G401 (cell line): Measurements from ENCODE around the gene PNPLA4. TPM values are rescaled to one million over a fixed set of nuclear protein-coding genes. Genes with fewer than 3 reads are reported as not detected.

Experiments used
- DNase-seq: peaks from one replicate; pipeline ENCODE4 v3.0.0-alpha.2; 2015; ENCODE audit warnings: low spot score
- in situ Hi-C: cut with HindIII; loops from 2 replicates; pipeline ENCODE4 v1.10.0; 2016; ENCODE audit warnings: low sequenced_read_pairs, mixed read lengths
- total RNA-seq: library from RNA; depleted of rRNA; stranded (reverse); fragments of >200 nt; shearing (Covaris generic); gene quantifications from 2 replicates; pipeline ENCODE4 v1.2.3, GENCODE V29; 2014; rRNA removed

The PNPLA4 gene
- total RNA-seq = 37.0 and 46.6 TPM in 2 replicates

- peak; percentile 75 for DNase-seq
- in situ Hi-C loops = no loop called here
Measured at GRCh38 chrX:7927259-7928167, at the start of gene PNPLA4. PNPLA4 (minus strand) TSS chrX:7927413; CDS start chrX:7926119, 1,294 bp downstream.

- in situ Hi-C loops = no loop called here
- DNase-seq = no peak
Measured at GRCh38 chrX:7972586-7972985, 45.4 kb upstream of the PNPLA4 start.

DNA sequence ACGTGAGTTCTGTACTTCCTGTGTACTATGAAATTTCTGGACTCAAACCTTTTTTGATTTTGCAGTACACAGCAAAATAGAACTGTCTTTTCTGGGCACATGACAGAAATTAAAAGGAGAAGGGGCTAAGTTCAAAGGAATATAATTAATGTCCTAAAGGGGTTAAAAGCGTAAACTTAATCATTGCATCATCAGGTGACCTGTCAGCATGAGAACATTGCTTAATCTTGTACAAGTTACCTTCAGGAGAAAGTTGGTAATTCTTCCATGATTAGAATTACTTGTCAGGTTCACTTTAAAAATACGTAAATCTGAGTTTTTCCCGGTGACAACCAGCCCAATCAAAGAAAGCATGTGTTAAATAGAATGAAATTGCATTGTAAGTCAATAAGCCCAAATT, 43.2 kb upstream of the PNPLA4 start:
- in situ Hi-C loops = no loop called here
- DNase-seq = no peak

DNA sequence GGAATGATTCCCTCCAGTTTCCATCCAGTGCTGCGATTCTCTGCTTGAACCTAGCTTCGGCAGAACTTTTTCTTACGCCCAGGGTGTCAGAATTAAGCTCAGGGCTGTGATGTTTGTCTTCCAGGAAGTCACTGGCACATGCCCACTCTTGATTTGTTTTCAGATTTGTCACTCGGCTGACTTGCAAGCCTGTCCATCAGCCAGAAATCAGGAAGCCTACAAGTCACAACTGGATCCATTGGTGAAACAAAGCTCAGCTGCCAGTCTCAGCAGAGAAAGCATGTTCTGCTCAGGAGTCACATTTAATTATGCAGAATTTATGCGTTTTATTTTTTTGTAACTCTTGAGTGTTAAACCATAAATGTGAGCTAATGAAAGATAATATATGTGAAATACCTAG, 38.2 kb upstream of the PNPLA4 start:
- DNase-seq = no peak
- in situ Hi-C loops = no loop called here

GRCh38 chrX:7960246-7960645, 33.0 kb upstream of the PNPLA4 start:
- in situ Hi-C loops = no loop called here
- no peak for DNase-seq

DNA sequence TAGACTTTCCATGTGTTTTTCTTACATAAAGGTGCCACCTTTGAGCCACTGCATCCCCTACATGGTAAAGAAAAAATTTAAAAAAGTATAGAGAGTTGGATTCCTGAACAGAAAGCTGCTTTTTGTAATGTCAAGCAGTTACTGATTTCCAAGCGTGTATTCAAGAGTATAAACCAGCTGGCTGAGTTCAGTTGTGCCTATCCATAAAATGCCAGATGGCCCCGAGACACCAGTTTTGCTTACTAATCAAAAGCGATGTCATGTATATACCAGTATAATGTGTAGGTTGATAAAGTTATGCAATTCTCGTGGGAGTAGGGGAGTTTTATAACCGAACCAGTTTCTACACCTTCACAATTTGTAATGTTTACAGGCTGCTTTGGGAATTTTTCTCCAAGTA, 26.2 kb upstream of the PNPLA4 start:
- DNase-seq = no peak
- in situ Hi-C loops = no loop called here

DNA sequence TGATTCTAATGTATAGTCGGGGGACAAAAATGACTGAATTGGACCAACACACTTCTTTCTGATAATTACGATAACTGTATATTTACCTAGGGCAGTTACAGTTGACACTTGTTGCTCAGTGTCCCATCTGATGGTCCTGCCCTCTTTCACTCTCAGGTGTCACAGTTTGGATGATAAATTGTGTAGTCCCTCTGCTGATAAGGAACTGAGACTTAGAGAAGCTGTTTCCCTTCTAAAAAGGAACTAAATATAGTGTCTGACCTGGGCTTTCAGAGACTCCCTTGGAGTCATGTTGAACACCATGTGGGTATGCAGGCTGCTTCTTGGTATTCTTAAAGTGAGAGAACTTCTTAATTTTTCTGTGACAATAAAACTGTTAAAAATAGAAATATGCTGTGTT, 23.7 kb upstream of the PNPLA4 start:
- in situ Hi-C loops = no loop called here
- no peak for DNase-seq

DNA sequence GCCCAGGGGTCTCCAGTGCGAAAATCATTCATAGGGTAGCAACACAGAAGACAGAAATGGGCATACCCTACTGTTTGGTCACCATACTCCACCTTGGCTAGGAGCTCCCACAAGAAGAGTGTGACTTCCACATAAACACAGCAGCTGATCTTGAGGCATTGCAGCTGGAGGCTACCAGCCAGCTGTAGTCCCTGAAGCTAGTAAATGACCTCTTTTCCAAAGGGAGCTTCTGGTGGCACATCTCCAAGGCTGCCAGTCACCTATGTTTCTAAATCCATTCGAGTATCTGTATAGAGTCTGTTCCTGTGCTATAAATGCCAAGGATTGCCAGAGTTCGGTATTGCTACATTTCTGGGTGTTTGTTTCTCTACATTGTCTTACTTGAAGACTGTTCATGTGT, 21.3 kb upstream of the PNPLA4 start:
- in situ Hi-C loops = no loop called here
- DNase-seq = no peak

DNA sequence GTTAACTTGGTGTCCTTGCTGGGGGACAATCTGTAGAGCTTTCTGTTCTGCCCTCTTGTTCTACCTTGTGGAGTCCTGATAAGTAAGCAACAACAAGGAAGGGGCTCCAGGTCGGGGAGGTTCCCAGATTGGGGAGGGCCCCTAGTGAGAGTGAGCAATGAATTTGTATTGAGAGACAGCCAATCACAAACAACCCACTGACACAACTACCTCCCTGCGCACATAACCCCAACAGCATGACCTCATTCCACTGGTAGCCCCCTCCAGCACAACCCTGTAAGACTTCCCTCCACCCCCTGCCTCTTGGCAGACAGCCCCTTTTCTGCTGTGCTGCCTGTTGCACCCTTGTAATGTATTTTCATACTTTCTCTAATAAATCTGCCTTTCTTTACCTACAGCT, 19.7 kb upstream of the PNPLA4 start:
- DNase-seq = no peak
- in situ Hi-C loops = no loop called here

DNA sequence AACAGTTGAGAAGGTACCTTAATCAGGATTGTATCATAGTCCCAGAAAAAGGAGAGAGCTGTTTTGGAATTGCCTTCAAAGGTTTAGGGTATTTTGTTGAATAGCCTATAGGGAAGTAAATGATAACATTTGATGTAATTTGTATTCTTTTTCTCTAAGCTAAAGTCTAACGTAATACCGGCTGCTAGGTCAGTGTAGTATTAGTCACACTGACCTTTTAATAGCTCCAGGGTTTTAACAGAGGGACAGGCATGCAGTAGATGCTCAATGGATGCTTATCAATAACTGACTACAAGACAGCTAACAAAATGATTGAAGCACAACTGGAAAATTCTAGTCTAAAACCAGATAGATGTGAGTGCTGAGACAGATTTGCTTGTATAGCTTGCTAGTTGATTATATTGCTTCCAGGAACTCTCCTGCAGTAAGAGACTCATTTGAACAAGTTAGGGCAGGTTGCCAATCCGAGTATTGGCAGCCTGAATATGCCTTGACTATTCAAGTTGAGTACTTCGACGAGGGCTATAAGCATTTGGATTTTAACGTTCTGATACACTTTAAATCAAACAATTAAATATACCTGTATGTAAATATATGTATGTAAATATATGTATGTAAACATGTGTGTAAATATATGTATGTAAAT, 16.5 kb upstream of the PNPLA4 start:
- in situ Hi-C loops = no loop called here
- no peak for DNase-seq

- in situ Hi-C loops = no loop called here
- DNase-seq = peak; percentile 37
Measured at GRCh38 chrX:7941390-7942042, 14.3 kb upstream of the PNPLA4 start.

- DNase-seq = no peak
Measured at GRCh38 chrX:7934026-7934425, 6.8 kb upstream of the PNPLA4 start.

GRCh38 chrX:7926914-7927258, 327 bp downstream of the PNPLA4 start:
- in situ Hi-C loops = no loop called here
- no peak for DNase-seq

More at GRCh38 chrX:7934026-7934425, 6.8 kb upstream of the PNPLA4 start:
- in situ Hi-C loops = no loop called here

GRCh38 chrX:7926501-7926900, 712 bp downstream of the PNPLA4 start:
- no peak for DNase-seq
- in situ Hi-C loops = no loop called here

DNA sequence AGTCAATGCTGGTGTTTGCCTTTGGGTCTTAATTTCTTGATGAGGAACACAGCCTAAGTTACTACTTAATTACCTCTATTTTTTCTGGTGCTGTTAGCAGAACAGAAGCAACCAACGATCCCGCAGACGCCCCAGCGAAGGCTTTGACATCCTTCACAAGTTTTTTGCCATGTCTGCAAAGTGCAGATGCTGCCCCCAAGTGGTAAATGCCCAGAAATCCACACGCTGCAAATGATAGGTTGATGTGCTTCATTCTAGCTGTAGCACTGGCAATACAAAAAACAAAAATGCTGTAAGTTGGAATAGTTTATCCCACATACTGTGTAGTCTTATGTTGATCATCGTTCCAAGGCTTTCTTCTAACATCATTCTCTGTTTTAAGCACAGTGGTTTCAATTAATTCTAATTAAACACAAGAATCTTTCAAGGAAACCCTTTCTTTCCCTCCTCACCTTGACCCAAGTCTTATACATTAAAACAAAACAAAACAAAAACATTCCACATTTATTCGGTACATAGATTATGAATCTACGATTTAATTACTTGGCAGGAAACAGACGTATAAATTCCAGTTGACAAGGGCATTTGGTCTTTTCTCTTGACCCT, 1.2 kb downstream of the PNPLA4 start:
- DNase-seq = peak; percentile 56
- in situ Hi-C loops = no loop called here

DNA sequence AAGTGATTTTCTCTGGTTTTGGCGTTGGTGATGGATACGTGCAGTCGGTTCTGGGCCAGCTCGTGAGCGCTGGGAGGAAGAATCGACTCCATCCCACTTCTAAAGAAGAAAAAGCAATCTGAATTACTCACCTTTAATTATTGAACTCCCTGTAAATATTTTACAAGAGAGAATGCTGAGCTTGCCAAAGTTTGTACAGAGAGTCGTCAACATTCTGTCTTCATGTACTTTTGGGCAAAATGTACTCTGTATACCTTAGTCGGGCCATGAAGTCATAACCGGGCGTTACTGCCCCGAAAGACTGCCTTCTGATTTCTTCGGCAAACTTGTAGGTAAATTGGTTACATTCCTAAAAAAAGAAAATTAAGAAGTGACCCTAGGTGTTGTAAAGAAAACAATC, 5.5 kb downstream of the PNPLA4 start:
- in situ Hi-C loops = no loop called here
- no peak for DNase-seq

- in situ Hi-C loops = no loop called here
- no peak for DNase-seq
Measured at GRCh38 chrX:7908821-7909220, 18.4 kb downstream of the PNPLA4 start.

GRCh38 chrX:7904562-7904961, 22.7 kb downstream of the PNPLA4 start:
- no peak for DNase-seq
- in situ Hi-C loops = no loop called here

DNA sequence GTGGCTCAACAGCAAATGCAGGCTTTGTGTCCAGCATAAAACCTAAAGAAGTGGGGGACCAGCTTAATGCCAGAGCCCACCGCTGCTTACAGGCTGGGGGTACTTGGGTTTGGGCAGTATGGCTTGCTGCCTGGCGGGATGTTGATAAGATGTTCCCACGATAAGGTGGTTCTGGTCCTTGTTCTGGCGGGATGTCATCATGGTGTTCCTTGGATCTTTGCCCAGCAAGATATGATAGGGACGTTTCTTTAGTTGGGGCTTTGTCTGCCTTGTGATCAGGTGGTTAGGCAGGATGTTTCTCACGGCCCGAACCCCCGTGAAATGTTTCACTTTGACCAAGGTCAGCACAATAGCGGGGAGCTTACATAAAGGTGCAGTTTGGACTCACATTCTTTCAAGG, 35.3 kb downstream of the PNPLA4 start:
- in situ Hi-C loops = no loop called here
- no peak for DNase-seq

DNA sequence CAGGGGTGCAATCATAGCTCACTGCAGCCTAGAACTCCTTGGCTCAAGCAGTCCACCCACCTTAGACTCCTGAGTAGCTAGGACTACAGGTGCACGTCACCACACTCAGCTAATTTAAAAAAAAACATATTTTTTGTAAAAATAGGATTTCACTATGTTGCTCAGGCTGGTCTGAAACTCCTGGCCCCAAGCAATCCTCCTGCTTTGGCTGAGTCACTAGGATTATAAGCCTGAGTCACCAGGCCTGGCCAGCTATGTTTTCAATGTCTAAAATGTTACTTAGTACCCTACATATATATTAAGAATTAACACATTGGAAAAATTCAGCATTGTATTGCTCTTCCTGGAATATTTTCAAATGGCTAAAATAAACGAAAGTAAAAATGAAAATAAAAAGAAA, 37.5 kb downstream of the PNPLA4 start:
- no peak for DNase-seq
- in situ Hi-C loops = no loop called here
